Adipocyte (in vitro differentiated cells): ENCODE measurements around the gene TMCO4.
"Not testable (repeated sequence)": the region's sequence is repeated elsewhere in the genome, so short reads cannot be mapped to it uniquely, and the experiment has no call there.

ENCODE experiments used
- DNase-seq: peaks from one replicate; pipeline ENCODE4 v3.0.0-alpha.2; 2015; ENCODE audit warnings: low read depth
- H3K27me3 ChIP-seq: replicated peaks from 2 replicates; pipeline ENCODE4 v1.7.0; 2013; ENCODE audit warnings: mild to moderate bottlenecking, low read length, moderate library complexity; ENCODE audit not compliant: control insufficient read depth, insufficient read depth
- H3K36me3 ChIP-seq: 2 replicates; pipeline ENCODE4 v1.7.0; 2013; ENCODE audit warnings: low read length, mild to moderate bottlenecking, moderate library complexity; ENCODE audit not compliant: control insufficient read depth, insufficient read depth, severe bottlenecking
- H3K4me1 ChIP-seq: 2 replicates; pipeline ENCODE4 v1.7.0; 2013; ENCODE audit warnings: mild to moderate bottlenecking, low read length, moderate library complexity; ENCODE audit not compliant: control insufficient read depth, insufficient read depth
- H3K4me3 ChIP-seq: 2 replicates; pipeline ENCODE4 v1.7.0; 2013; ENCODE audit warnings: mild to moderate bottlenecking, low read length, moderate library complexity
- H3K9ac ChIP-seq: 2 replicates; pipeline ENCODE4 v1.7.0; 2013; ENCODE audit warnings: mild to moderate bottlenecking, low read length, moderate library complexity
- H3K9me3 ChIP-seq: 2 replicates; pipeline ENCODE4 v1.7.0; 2013; ENCODE audit warnings: mild to moderate bottlenecking, low read length, moderate library complexity; ENCODE audit not compliant: control insufficient read depth

TMCO4 gene

DNA sequence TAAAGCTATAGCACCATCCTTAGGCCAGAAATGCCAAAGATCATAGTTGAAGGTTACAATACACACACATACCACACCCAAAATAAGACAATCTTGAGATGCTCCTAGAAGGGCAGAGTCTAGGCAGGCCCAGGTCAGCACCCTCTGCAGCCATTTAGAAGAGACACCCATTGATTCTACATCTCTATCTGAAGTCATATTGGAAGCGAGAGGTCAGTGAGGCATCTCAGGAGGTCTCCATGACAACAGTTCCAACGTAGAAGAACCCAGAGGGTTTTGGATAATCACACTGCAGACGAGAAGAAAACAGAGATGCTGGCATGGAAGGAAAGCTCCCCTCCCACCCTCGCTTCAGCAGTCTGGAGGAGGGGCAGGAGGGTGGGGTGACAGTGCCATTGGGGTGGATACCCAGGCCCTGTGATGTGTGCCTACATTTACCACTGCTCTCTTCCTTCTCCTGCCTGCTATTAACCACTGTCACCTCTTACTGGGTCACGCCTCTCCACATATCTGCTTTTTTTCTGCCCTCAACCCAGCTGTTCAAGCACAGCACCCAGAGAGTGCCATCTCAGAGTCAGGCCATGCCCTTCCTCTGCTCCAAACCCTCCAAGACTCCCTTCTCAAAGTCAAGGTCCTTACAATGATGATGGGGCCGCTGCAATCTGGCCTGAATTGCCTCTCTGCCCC lies 6.2 kb downstream of the TMCO4 start:
- Histone ChIP-seq H3K9me3 (no peaks in the 10 kb centered on the region), H3K9ac (no peak overlapping the region), H3K4me1 (peaks cover 5% of the 10 kb centered on the region), H3K36me3 (peaks cover 8% of the 10 kb centered on the region), H3K27me3 (no peaks in the 10 kb centered on the region), H3K4me3 (no peak overlapping the region)
- DNase-seq, result no peak

- DNase-seq, result no peak
- H3K36me3 ChIP-seq, result peaks cover 11% of the 10 kb centered on the region
- H3K9ac ChIP-seq, result no peak overlapping the region
- H3K4me1 ChIP-seq, result peaks cover 5% of the 10 kb centered on the region
- no peak overlapping the region for H3K4me3 ChIP-seq
- no peaks in the 10 kb centered on the region for H3K9me3 ChIP-seq
- no peaks in the 10 kb centered on the region for H3K27me3 ChIP-seq
Observed at GRCh38 chr1:19792237-19793002, 7.3 kb downstream of the TMCO4 start.

GRCh38 chr1:19790061-19790975 lies 9.4 kb downstream of the TMCO4 start:
- not testable (repeated sequence) for H3K27me3 ChIP-seq, H3K9me3 ChIP-seq, H3K9ac ChIP-seq, H3K4me3 ChIP-seq, H3K4me1 ChIP-seq
- peak; percentile 54 for DNase-seq
- H3K36me3 ChIP-seq, result peaks cover 30% of the 10 kb centered on the region

DNA sequence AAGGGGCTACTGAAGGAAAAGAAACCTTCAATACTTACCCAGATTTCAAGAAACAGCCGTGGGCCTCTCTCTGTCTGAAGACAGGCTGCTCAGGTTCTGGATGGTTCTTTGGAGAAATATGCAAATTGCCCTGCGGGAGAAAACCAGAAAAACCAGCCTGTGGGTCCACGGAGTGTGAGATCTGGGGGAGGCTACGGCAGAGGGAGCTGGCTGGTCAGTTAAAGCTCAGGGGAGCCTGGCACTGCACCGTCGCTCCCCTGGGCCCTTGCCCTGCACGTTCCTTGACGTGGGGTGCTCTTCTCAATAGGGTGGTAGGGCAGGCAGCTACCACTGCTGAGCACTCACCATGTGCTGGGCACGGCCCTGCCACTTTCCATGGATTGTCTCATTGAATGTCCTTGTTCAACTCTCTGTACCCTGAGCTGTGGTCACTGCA lies 12.7 kb downstream of the TMCO4 start:
- no peak for DNase-seq
- no peak overlapping the region for H3K4me3 ChIP-seq
- peaks cover 34% of the 10 kb centered on the region for H3K36me3 ChIP-seq
- H3K4me1 ChIP-seq, result peaks cover 5% of the 10 kb centered on the region
- H3K9me3 ChIP-seq, result no peaks in the 10 kb centered on the region
- H3K27me3 ChIP-seq, result no peaks in the 10 kb centered on the region
- H3K9ac ChIP-seq, result no peak overlapping the region

- H3K27me3 ChIP-seq, result no peaks in the 10 kb centered on the region
- peaks cover 29% of the 10 kb centered on the region for H3K36me3 ChIP-seq
- H3K9me3 ChIP-seq, result no peaks in the 10 kb centered on the region
- DNase-seq, result no peak
- no peak overlapping the region for H3K9ac ChIP-seq
- H3K4me1 ChIP-seq, result peaks cover 5% of the 10 kb centered on the region
- H3K4me3 ChIP-seq, result no peak overlapping the region
Observed at GRCh38 chr1:19785660-19786059, 14.1 kb downstream of the TMCO4 start.

- no peaks in the 10 kb centered on the region for H3K27me3 ChIP-seq
- H3K4me1 ChIP-seq, result no peaks in the 10 kb centered on the region
- DNase-seq, result no peak
- H3K4me3 ChIP-seq, result no peak overlapping the region
- no peaks in the 10 kb centered on the region for H3K9me3 ChIP-seq
- no peak overlapping the region for H3K9ac ChIP-seq
- H3K36me3 ChIP-seq, result peaks cover 45% of the 10 kb centered on the region
Observed at GRCh38 chr1:19780267-19780877, 19.3 kb downstream of the TMCO4 start.

- no peak overlapping the region for H3K4me3 ChIP-seq
- H3K9ac ChIP-seq, result no peak overlapping the region
- peaks cover 50% of the 10 kb centered on the region for H3K36me3 ChIP-seq
- H3K4me1 ChIP-seq, result no peaks in the 10 kb centered on the region
- no peaks in the 10 kb centered on the region for H3K27me3 ChIP-seq
- no peaks in the 10 kb centered on the region for H3K9me3 ChIP-seq
- DNase-seq, result no peak
Observed at GRCh38 chr1:19776933-19777332, 22.8 kb downstream of the TMCO4 start.

GRCh38 chr1:19776287-19776686 lies 23.4 kb downstream of the TMCO4 start:
- Histone ChIP-seq H3K27me3 (no peaks in the 10 kb centered on the region), H3K9ac (no peak overlapping the region), H3K4me3 (no peak overlapping the region), H3K4me1 (no peaks in the 10 kb centered on the region), H3K9me3 (no peaks in the 10 kb centered on the region), H3K36me3 (peaks cover 49% of the 10 kb centered on the region)
- no peak for DNase-seq

DNA sequence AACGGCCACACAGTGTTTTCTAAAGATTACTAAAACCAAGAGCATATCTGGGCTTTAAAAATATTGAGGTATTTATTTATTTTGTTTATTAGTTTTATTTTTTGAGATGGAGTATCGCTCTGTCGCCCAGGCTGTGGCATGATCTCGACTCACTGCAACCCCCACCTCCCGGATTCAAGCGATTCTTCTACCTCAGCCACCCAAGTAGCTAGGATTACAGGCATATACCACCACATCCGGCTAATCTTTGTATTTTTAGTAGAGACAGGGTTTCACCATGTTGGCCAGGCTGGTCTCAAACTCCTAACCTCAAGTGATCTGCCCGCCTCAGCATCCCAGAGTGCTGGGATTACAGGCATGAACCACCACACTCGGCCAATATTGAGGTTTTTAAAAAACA lies 23.9 kb downstream of the TMCO4 start:
- H3K36me3 ChIP-seq, result peaks cover 49% of the 10 kb centered on the region
- DNase-seq, result no peak
- no peak overlapping the region for H3K4me3 ChIP-seq
- H3K9me3 ChIP-seq, result no peaks in the 10 kb centered on the region
- H3K9ac ChIP-seq, result no peak overlapping the region
- no peaks in the 10 kb centered on the region for H3K27me3 ChIP-seq
- no peaks in the 10 kb centered on the region for H3K4me1 ChIP-seq

DNA sequence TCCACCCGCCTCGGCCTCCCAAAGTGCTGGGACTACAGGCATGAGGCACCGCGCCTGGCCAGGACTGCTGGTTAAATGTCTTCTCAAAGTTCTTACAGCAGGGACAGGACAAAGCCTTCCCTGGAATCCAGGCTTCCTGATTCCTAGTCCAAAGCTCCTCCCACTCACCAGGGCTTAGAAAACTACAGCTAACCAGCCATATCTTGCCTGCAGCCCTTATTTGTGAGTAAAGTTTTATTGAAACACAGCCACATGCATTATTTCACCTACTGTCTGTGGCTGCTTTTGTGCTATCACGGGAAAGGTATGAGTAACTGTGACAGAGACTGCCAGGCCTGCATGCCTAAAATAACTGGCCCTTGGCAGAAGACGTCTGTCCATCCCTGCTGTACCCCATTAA lies 24.4 kb downstream of the TMCO4 start:
- H3K4me1 ChIP-seq, result no peaks in the 10 kb centered on the region
- H3K4me3 ChIP-seq, result no peak overlapping the region
- no peaks in the 10 kb centered on the region for H3K27me3 ChIP-seq
- no peaks in the 10 kb centered on the region for H3K9me3 ChIP-seq
- peaks cover 48% of the 10 kb centered on the region for H3K36me3 ChIP-seq
- H3K9ac ChIP-seq, result no peak overlapping the region
- DNase-seq, result no peak
